GM18511 (cell line): ENCODE data around the gene PIK3CD.

Experiments
- ATAC-seq: cut with Tn5 transposase; IDR thresholded peaks from one replicate; pipeline ENCODE4 v1.9.1; 2021; ENCODE audit warnings: mild to moderate bottlenecking, moderate library complexity; ENCODE audit not compliant: unreplicated experiment

The PIK3CD gene

DNA sequence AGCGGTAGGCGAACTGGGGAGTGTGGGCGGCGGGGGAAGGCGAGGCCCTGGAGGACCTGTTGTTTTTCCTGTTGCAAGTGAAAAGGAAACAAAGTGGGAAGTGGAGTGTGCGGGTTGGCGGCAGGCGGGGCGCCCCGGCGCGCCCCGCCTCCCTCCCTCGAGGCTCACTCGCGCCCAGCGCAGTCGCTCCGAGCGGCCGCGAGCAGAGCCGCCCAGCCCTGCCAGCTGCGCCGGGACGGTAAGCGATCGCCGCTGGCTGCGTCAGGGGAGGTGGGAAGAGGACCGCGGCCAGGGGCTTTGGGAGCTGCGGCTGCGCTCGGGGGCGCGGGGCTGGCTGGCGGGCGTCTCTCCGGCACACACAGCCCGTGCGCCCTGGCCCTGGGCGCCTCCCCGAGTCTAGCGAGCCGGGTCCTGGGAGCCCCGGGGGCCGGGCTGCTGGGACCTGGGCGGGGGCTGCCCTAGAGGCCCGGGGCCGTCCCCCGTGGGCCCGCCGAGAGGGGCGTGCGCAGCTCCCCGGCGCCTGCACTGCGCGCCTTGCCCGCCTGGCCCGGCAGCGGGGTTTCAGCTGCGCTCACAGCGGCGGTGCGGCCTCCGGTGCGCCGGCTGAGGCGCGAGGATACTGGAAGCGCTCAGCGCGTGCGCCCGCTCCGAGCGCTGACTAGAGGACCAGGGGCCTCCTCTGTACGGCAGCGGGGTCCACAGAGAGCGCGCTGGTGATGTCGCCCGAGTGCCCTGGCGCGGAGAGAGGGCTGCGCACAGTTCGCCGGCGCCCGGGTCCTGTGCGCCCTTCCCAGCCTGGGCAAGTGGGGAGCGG lies at the start of gene PIK3CD:
PIK3CD (plus strand) TSS at position 167 of the 814 bp plus-strand sequence. CDS start 58,725 bp downstream, outside the sequence.
- no peak for ATAC-seq

- no peak for ATAC-seq
Measured at GRCh38 chr1:9601942-9602793, 49.4 kb upstream of the PIK3CD start.

GRCh38 chr1:9602794-9603167 lies 48.8 kb upstream of the PIK3CD start:
- no peak for ATAC-seq

GRCh38 chr1:9603307-9603706 lies 48.2 kb upstream of the PIK3CD start:
- ATAC-seq = no peak

DNA sequence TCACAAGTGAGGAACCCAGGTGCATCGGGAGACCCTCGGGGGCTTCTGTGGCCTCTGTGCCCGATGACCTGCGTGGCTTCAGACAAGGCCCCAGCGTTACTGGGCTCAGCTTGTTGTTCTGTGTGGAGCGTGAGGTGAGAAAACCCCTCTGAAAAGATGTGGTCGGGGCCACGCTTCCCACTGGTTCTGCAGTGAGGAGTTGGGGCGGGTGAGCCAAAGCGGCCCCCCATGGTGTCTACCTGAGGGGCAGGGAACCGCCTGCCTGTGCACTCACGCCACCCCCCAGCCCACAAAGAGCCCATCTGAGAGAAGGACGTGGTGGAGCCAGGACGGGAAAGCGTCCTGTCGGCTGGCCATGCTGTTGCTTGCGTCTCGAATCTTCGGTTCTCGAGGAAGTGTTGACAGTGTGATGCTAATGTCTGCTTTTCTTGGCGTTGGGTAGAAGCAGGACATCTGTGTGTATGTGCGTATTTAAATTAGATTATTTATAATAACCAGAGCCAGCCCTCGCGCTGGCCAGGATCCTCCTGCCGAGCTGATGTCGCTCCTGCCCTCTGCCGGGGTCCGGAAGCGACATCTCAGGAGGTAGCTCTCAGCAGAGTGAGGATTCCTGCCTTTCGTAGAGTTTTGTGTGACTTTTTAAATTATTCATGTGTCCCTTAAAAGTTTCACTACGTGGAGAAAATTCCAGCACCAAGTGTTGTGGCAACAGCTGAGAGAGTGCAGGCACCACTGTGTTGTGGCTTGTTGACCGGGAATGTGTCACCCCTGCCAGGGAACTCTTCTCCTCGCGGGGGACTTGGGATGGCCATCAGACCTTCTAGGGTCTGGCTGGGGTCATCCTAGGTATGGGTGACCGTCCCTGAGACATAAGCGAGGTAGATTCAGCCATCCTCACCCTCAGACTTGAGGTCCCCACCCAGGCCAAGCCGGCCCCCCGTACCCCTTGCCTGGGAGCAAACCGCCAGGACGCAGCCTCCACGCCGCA lies 47.5 kb upstream of the PIK3CD start:
- ATAC-seq = no peak

DNA sequence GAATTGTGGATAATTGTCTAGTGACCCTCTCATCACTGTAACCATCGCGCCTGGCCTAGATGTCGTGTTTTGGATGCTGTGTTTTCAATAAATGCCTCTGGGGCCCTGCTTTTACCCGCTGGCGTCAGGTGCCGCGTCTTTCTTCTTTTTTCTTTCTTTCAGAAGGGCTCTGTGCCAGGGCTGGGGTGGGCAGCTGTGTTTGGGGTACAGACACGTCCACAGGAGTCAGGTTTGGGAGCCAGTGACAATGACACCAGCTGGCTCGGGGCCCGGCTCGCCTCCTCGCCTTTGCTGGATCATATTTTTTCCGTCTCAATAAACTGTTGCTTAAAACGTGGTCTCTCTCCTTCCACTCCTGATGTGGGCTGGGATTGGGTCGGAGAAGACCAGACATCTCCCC lies 46.7 kb upstream of the PIK3CD start:
- ATAC-seq = no peak

GRCh38 chr1:9605946-9606455 lies 45.5 kb upstream of the PIK3CD start:
- no peak for ATAC-seq

- ATAC-seq = no peak
Measured at GRCh38 chr1:9606458-9606857, 45.1 kb upstream of the PIK3CD start.

DNA sequence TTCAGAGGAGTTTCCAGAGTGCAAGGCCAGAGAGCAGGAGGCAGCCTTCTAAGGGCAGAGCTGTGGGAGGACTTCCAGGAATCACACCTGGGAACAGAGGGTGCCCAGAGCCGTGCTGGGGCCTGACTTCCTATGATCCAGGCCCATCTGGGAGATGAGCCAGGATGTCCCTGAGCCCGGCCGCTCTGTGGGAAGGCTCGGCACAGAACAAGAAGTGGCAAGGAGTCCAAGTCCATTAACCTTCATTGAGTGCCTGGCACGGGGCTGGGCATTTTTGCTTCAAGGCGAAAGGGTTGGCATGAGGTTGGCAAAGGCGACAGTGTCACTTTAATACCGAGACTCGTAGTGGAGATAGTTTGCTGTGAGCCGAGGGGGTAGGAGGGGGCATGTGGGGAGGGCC lies 44.6 kb upstream of the PIK3CD start:
- no peak for ATAC-seq

DNA sequence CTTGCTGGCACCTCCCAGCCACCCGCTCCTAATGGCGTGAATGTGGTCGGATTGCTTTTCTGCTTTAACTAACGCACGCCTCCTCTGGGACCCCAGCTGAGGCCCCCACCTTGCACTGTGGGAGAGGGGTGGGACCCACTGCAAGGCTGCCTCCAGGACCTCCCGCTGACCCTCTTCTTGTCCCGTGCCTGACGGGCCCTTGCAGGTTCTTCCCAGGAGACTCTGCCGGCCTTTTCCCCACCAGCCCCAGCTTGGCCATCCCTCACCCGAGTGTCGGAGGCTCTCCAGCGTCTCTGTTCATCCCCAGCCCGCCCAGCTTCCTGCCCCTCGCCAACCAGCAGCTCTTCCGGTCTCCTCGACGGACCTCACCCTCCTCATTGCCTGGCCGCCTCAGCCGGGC lies 44.2 kb upstream of the PIK3CD start:
- no peak for ATAC-seq

- ATAC-seq = no peak
Measured at GRCh38 chr1:9609998-9610397, 41.5 kb upstream of the PIK3CD start.

DNA sequence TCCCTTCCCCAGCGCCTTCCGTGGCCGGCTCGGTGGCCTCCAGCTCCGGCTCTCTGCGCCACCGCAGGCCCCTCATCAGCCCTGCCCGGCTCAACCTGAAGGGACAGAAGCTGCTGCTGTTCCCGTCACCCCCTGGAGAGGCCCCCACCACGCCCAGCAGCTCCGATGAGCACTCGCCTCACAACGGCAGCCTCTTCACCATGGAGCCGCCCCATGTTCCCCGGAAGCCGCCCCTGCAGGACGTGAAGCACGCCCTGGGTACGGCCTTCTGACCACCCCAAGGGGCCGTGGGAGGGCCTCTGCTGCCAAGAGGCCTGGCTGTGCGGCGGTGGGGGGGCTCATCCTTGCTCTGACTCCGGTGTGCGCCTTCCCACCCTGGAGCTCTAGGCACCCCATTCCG lies 41.0 kb upstream of the PIK3CD start:
- no peak for ATAC-seq

DNA sequence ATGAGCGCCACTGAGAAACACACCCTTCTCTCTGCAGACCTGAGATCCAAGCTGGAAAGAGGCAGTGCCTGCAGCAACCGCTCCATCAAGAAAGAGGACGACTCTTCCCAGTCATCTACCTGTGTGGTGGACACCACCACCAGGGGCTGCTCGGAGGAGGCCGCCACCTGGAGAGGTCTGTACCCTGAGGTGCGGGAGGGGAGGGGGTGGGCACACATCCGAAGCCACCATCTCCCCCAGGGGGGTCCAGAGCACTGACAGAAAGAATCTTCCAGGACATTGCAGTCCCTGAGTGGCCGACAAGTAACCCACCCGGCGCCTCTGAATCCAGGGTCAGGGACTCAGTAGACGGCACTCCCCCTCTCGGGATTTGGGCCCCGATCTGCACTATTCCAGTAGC lies 39.8 kb upstream of the PIK3CD start:
- no peak for ATAC-seq

- no peak for ATAC-seq
Measured at GRCh38 chr1:9612162-9612845, 39.2 kb upstream of the PIK3CD start.

- no peak for ATAC-seq
Measured at GRCh38 chr1:9612871-9613624, 38.5 kb upstream of the PIK3CD start.

GRCh38 chr1:9613625-9614299 lies 37.8 kb upstream of the PIK3CD start:
- no peak for ATAC-seq

DNA sequence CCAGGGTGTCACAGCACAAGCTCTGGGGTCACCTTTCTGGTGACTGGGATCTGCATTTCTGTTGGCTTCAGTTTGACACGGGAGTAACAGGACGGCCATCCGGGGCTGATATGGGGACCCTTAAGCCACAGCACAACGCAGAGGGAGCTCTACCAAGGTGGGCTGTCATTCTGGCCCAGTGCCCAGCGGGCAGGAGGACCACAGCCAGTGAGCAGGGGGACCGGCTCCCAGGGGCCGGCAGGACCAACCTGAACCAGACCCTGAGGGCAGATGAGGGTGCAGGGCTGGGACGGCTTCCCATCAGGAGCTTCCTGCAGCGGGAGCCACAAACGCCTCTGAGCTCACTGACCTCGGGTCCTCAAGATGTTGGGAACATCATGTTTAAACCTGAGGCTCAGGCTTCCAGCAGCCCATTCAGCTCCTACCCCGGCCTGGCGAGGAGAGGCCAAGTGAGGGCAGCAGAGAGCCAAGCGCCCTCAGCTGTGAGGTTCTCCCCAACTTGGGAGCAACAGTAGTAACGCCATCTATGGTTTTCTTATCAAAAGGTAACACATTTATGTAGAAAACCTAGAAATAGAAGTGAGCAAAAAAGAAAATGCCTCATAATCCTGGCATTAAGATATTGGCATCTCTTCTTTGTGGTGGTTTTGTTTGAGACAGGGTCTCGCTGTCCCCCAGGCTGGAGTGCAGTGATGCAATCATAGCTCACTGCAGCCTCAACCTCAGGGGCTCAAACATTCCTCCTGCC lies 36.0 kb upstream of the PIK3CD start:
- ATAC-seq = no peak
